CD14-positive monocyte (primary cell): ENCODE data around the gene NTPCR. TPM values are rescaled to one million over a fixed set of nuclear protein-coding genes. Genes with fewer than 3 reads are reported as not detected.

Experiments used
- DNase-seq, 3 donors: peaks; one replicate each; pipeline ENCODE4 v3.0.0-alpha.2; 2011 to 2022
- H2AFZ ChIP-seq: 2 replicates; pipeline ENCODE4 v1.6.0; 2012; ENCODE audit warnings: mild to moderate bottlenecking, low read depth, low read length, inconsistent platforms; ENCODE audit not compliant: insufficient read depth, poor library complexity, severe bottlenecking
- H3K27ac ChIP-seq, 2 donors: 1 replicate in 1 of 2; 2 replicates in 1 of 2; pipeline ENCODE4 v1.5.1; 2012 to 2013; ENCODE audit warnings: low read length in 2 of 2, control low read depth in 1 of 2, inconsistent platforms in 1 of 2, low read depth in 1 of 2, mild to moderate bottlenecking in 1 of 2
- H3K27me3 ChIP-seq, 2 donors: one replicate each; pipeline versions ENCODE4 v1.6.0 to v1.6.1; 2011 to 2013; ENCODE audit warnings: low read length in 2 of 2; ENCODE audit not compliant: control insufficient read depth in 2 of 2, insufficient read depth in 2 of 2
- H3K36me3 ChIP-seq, 2 donors: replicated peaks in 1 of 2; 1 replicate in 1 of 2; 2 replicates in 1 of 2; pipeline versions ENCODE4 v1.5.1 to v1.6.1; 2012 to 2013; ENCODE audit warnings: low read length in 2 of 2, control low read depth in 1 of 2, inconsistent platforms in 1 of 2, mild to moderate bottlenecking in 1 of 2; ENCODE audit not compliant: insufficient read depth in 2 of 2, control insufficient read depth in 1 of 2
- H3K4me1 ChIP-seq, 2 donors: 1 replicate in 1 of 2; 2 replicates in 1 of 2; pipeline versions ENCODE4 v1.5.1 to v1.6.1; 2012 to 2013; ENCODE audit warnings: low read length in 2 of 2, control low read depth in 1 of 2, inconsistent platforms in 1 of 2, mild to moderate bottlenecking in 1 of 2, moderate library complexity in 1 of 2; ENCODE audit not compliant: insufficient read depth in 2 of 2, control insufficient read depth in 1 of 2
- H3K4me2 ChIP-seq: replicated peaks from 2 replicates; pipeline ENCODE3; 2012; ENCODE audit warnings: low read length, moderate library complexity, mild to moderate bottlenecking; ENCODE audit not compliant: poor library complexity, severe bottlenecking; ENCODE audit errors: extremely low read depth
- H3K4me3 ChIP-seq, 3 experiments: fragments of 200-600 bp in 1 of 3; sonication (generic) in 1 of 3; replicated peaks in 1 of 3; 1 replicate in 2 of 3; 2 replicates in 1 of 3; pipeline ENCODE4 v1.5.1; 2011 to 2013; ENCODE audit warnings: low read length in 3 of 3, mild to moderate bottlenecking in 3 of 3, control low read depth in 2 of 3, low read depth in 2 of 3, inconsistent platforms in 1 of 3, moderate library complexity in 1 of 3
- H3K79me2 ChIP-seq: 2 replicates; pipeline ENCODE4 v1.6.0; 2012; ENCODE audit warnings: mild to moderate bottlenecking, control low read depth, inconsistent platforms, low read length, moderate library complexity; ENCODE audit not compliant: insufficient read depth
- H3K9ac ChIP-seq: 2 replicates; pipeline ENCODE4 v1.6.0; 2017; ENCODE audit warnings: low read length, mild to moderate bottlenecking; ENCODE audit not compliant: insufficient read depth, poor library complexity, severe bottlenecking
- H3K9me3 ChIP-seq, 2 donors: replicated peaks in 1 of 2; 1 replicate in 1 of 2; 2 replicates in 1 of 2; pipeline versions ENCODE4 v1.5.1 to v1.6.1; 2012 to 2013; ENCODE audit warnings: low read length in 2 of 2, control low read depth in 1 of 2; ENCODE audit not compliant: control insufficient read depth in 1 of 2, insufficient read depth in 1 of 2
- H4K20me1 ChIP-seq: 2 replicates; pipeline ENCODE4 v1.6.0; 2012; ENCODE audit warnings: mild to moderate bottlenecking, low read length, control low read depth, moderate library complexity; ENCODE audit not compliant: insufficient read depth
- H3K27ac Mint-ChIP-seq, 7 donors: one replicate each; pipeline ENCODE4 v1.8.0; 2020; ENCODE audit warnings: mild to moderate bottlenecking in 7 of 7, mixed read lengths in 7 of 7, moderate library complexity in 6 of 7, inconsistent platforms in 2 of 7
- H3K27me3 Mint-ChIP-seq, 3 donors: one replicate each; pipeline ENCODE4 v1.8.0; 2021 to 2022; ENCODE audit warnings: low read depth in 3 of 3, mild to moderate bottlenecking in 3 of 3, mixed read lengths in 3 of 3, moderate library complexity in 3 of 3, inconsistent platforms in 1 of 3
- H3K36me3 Mint-ChIP-seq, 2 donors: one replicate each; pipeline ENCODE4 v1.8.0; 2020; ENCODE audit warnings: mixed read lengths in 2 of 2, inconsistent platforms in 1 of 2, mild to moderate bottlenecking in 1 of 2
- H3K4me1 Mint-ChIP-seq: one replicate; pipeline ENCODE4 v1.8.0; 2020; ENCODE audit warnings: mild to moderate bottlenecking, mixed read lengths
- H3K4me3 Mint-ChIP-seq, 2 donors: one replicate each; pipeline ENCODE4 v1.8.0; 2020; ENCODE audit warnings: mild to moderate bottlenecking in 2 of 2, mixed read lengths in 2 of 2, moderate library complexity in 1 of 2
- H3K9me3 Mint-ChIP-seq, 7 donors: one replicate each; pipeline ENCODE4 v1.8.0; 2020 to 2022; ENCODE audit warnings: mixed read lengths in 7 of 7, mild to moderate bottlenecking in 6 of 7, moderate library complexity in 6 of 7, inconsistent platforms in 2 of 7
- CTCF ChIP-seq: fragments of 200-600 bp; IDR thresholded peaks from one replicate; pipeline ENCODE4 v1.8.0; 2022; ENCODE audit warnings: antibody characterized with exemption, mild to moderate bottlenecking
- whole genome bisulfite sequencing: methylation state at CpG from one replicate; pipeline ENCODE4 v1.1.5; 2013; ENCODE audit warnings: missing lambda C conversion rate; ENCODE audit not compliant: insufficient coverage; 5-methylcytosine and 5-hydroxymethylcytosine counted together
- intact Hi-C, 2 donors: fragments of 100-400 bp; cut with micrococcal nuclease; formaldehyde crosslinking; loops; one replicate each; pipeline versions ENCODE4 v1.15.0 to v1.15.1; 2023
- polyA plus RNA-seq, 3 donors: library from polyadenylated mRNA; depleted of rRNA in 1 of 3; unstranded in 2 of 3; stranded (reverse) in 1 of 3; fragments of 300-500 nt in 2 of 3; fragments of >200 nt in 1 of 3; fragmentation: Illumina TruSeq in 2 of 3; gene quantifications; 1 replicate in 2 of 3; 2 replicates in 1 of 3; pipeline ENCODE4 v1.2.3, GENCODE V29; 2012 to 2021

NTPCR gene
- polyA plus RNA-seq, 3 donors = 8.6 to 42.0 (median 31.7) TPM

- no peaks in the 10 kb centered on the region for H3K4me1 ChIP-seq
- no peak overlapping the region for H3K4me2 ChIP-seq
- H3K36me3 ChIP-seq = peaks cover 0 to 7% of the 10 kb centered on the region in 2 donors
- peaks cover 0 to 8% of the 10 kb centered on the region in 2 donors for H3K9me3 ChIP-seq
- 94% methylated on average over 2 of the region's 3 CpGs for WGBS
- no peaks in the 10 kb centered on the region for H3K27me3 Mint-ChIP-seq
- H3K4me1 Mint-ChIP-seq = no peaks in the 10 kb centered on the region
- H2AFZ ChIP-seq = no peak overlapping the region
- no peak overlapping the region for H3K4me3 Mint-ChIP-seq
- H4K20me1 ChIP-seq = no peaks in the 10 kb centered on the region
- H3K27me3 ChIP-seq = no peaks in the 10 kb centered on the region
- no peak for TF ChIP-seq CTCF
- H3K27ac ChIP-seq = no peak overlapping the region
- intact Hi-C loops = no loop called here
- no peak overlapping the region for H3K9ac ChIP-seq
- H3K36me3 Mint-ChIP-seq = peaks cover 19 to 40% of the 10 kb centered on the region in 2 donors
- DNase-seq = no peak
- H3K4me3 ChIP-seq = no peak overlapping the region
- H3K9me3 Mint-ChIP-seq = peaks cover 3 to 21% (median 12%) of the 10 kb centered on the region in 7 donors
- H3K79me2 ChIP-seq = no peaks in the 10 kb centered on the region
- H3K27ac Mint-ChIP-seq = no peak overlapping the region
These were observed 41.8 kb downstream of the NTPCR start for GRCh38 chr1:232992227-232992626.

GRCh38 chr1:232993555-232993954, 43.1 kb downstream of the NTPCR start:
- H3K9me3 ChIP-seq = peaks cover 0 to 8% of the 10 kb centered on the region in 2 donors
- H3K4me2 ChIP-seq = no peak overlapping the region
- Mint-ChIP-seq H3K27ac (no peak overlapping the region), H3K27me3 (no peaks in the 10 kb centered on the region), H3K9me3 (peaks cover 3 to 21% (median 12%) of the 10 kb centered on the region in 7 donors), H3K4me3 (no peak overlapping the region), H3K36me3 (peaks cover 31 to 53% of the 10 kb centered on the region in 2 donors), H3K4me1 (no peaks in the 10 kb centered on the region)
- no peaks in the 10 kb centered on the region for H3K4me1 ChIP-seq
- H3K4me3 ChIP-seq = no peak overlapping the region
- H3K27me3 ChIP-seq = no peaks in the 10 kb centered on the region
- no peak overlapping the region for H2AFZ ChIP-seq
- H3K27ac ChIP-seq = no peak overlapping the region
- TF ChIP-seq CTCF = no peak
- H3K79me2 ChIP-seq = no peaks in the 10 kb centered on the region
- no CpG with 5 or more reads among the region's 3 CpGs for WGBS
- no peaks in the 10 kb centered on the region for H4K20me1 ChIP-seq
- peaks cover 4 to 20% of the 10 kb centered on the region in 2 donors for H3K36me3 ChIP-seq
- no peak for DNase-seq
- intact Hi-C loops = no loop called here
- no peak overlapping the region for H3K9ac ChIP-seq
